ENCODE data around the gene RAB22A.
"Not testable (repeated sequence)": the region's sequence is repeated elsewhere in the genome, so short reads cannot be mapped to it uniquely, and the experiment has no call there.

RAB22A gene

GRCh38 chr20:58389968-58390658 lies 80.6 kb downstream of the RAB22A start:
- DNase-seq = no peak

DNA sequence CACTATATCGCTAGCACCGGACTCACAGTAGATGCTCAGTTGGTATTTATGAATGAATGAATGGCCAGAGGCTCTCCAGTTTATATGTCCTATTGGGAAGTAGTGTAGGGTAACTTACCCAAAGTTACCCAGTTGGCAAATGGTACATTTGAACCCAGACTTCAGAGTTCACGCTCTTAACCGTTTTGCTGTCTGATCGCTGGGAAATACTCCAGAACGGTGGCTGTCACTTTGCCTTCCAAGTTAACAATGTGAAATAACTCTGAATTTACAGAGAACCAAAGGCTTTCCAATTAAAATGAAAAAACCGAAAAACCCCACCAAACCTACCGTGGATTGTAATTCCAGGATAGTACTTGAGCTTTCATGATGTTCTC lies 81.1 kb downstream of the RAB22A start:
- DNase-seq = no peak

DNA sequence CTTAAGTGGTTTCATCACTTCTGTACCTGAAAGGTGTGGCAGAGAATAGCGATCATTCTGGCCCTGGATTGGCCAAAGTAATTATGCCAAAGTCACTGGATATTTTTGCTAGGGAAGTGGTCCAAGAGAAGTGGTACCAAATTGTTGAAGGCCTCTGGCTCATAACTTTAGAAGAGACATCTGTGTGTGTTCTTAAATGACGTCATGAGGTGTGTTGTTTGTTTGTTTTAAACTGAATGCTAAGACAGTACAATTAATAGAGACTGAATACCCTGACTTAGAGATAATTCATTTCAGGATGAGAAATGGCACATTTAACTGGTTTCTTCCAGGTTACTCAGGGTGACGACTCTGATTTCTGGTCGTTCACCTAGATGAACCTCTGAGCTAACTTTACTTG lies 82.8 kb downstream of the RAB22A start:
- DNase-seq = no peak

DNA sequence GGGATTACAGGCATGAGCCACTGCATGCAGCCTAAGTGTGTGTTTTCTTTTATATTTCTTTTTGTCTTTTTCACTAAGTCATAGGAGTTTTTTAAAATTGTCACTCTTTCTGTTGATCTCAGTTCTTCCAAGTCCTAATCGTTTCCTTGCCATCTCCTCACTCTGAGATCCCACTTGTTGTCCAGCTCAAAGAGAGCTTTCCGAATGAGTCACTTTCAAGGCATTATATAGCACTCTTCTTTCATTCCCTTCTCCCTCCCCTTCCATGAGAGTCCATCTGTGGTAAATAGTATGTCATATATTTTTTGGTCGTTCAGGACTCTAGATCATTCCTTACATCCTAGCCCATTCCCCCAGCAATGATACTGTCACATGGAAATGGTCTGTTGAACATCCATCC lies 83.8 kb downstream of the RAB22A start:
- no peak for DNase-seq

DNA sequence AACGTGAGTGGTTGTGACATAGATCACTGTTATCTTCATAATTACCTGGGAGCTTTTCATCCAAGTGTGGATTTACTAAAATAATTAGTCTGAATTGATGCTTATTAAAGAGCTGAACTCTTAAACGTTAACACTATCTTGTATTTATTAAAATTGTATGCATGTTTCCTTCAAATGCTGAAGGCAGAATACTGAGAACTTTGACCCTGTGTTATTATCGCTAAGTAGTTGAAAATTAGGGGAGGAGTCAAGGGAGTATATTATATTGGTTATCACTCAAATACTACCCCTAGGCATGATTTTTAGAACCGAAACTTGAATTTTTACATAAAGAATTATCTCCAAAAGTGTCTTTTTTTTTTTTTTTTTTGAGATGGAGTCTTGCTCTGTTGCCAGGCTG lies 85.3 kb downstream of the RAB22A start:
- no peak for DNase-seq

DNA sequence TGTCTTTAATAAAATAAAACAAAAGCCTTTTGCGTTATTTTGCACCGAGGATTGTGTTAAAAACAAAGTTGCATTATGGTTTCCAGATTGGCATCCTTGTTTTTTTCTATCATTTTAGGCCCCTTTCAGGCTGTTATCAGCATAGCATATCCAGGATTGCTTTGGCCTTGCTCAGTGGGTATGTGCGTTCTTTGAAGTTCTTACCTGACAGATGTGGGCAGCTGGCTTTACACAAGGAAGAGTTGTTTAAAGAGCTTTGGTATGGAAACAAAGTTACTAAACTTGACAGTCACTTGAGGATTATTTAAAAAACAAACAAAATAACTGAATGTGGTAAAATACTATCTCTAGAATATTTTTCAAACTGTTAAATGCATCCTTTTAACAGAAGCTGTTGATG lies 86.1 kb downstream of the RAB22A start:
- DNase-seq = no peak

DNA sequence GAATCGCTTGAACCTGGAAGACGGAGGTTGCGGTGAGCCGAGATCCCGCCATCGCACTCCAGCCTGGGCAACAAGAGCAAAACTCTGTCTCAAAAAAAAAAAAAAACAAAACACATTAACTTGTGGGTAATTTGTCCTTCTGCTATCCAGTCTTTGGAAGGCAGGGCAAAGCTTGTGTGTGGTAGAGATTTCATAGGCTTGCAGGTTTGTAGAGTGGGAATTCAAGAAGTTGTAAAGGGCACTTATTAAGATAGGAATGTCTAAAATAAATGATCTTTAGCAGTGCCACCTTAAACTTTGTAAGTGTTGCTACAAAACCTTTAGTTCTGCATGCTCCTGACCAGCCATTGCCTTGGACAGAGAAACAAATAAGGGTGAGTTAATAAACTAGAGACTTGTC lies 87.9 kb downstream of the RAB22A start:
- no peak for DNase-seq

DNA sequence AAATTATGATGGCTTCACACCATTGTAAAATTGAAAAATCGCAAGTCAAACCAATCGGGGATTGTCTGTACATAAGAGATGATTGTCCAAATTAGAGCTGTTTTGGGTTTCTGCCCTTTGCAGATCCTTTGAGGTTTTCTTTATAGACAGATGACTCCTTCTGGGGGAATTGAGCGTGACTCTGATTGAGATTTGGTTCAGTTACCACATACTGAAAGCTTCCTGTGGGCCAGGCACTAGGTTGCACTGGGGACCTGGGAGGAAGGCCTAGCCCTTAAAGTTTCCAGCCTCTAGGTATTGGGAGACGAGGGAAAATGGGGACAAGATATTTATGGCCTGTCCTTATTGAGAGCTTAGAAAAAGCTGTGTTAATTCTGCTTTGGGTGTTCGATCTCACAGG lies 88.7 kb downstream of the RAB22A start:
- DNase-seq = no peak

- no peak for DNase-seq
These were observed 90.4 kb downstream of the RAB22A start for GRCh38 chr20:58399926-58400325.

- DNase-seq = no peak
These were observed 91.6 kb downstream of the RAB22A start for GRCh38 chr20:58401162-58401561.

DNA sequence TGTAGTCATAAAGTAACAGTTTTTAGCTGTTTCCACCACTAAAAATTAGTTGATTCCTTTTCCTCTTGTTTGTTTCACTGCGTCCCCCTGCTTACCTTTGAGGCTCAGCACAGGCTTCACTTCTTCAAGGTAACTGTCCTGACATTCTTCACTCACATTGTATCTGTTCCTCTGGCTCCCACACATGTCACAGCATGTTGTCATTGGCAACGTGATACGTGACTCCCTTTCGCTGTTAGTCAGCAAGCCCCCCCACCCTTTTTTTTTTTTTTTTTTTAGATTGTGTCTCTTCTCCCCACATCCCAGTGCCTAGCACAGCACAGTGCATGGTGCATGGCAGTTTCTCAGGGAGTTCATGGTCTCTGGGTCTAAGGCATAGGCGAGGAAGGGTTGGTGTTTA lies 92.8 kb downstream of the RAB22A start:
- no peak for DNase-seq

DNA sequence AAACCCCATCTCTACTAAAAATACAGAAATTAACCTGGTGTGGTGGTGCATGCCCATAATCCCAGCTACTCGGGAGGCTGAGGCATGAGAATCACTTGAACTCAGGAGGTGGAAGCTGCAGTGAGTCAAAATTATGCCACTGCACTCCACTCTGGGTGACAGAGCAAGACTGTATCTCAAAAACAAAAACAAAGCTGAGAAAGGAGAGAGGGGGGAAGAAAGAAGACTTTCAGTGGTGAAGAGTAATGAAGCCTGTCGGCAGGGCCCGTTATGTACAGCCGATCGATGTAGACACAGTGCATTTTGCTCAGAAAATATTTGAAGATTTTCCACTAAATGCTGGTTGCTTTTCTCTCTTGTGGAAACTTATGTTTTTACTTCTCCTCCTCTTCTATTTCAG lies 93.3 kb downstream of the RAB22A start:
- DNase-seq = no peak

- DNase-seq = no peak
These were observed 93.8 kb downstream of the RAB22A start for GRCh38 chr20:58403272-58403671.

- DNase-seq = no peak
These were observed 96.2 kb downstream of the RAB22A start for GRCh38 chr20:58405504-58406291.

GRCh38 chr20:58406422-58407001 lies 97.0 kb downstream of the RAB22A start:
- no peak for DNase-seq

DNA sequence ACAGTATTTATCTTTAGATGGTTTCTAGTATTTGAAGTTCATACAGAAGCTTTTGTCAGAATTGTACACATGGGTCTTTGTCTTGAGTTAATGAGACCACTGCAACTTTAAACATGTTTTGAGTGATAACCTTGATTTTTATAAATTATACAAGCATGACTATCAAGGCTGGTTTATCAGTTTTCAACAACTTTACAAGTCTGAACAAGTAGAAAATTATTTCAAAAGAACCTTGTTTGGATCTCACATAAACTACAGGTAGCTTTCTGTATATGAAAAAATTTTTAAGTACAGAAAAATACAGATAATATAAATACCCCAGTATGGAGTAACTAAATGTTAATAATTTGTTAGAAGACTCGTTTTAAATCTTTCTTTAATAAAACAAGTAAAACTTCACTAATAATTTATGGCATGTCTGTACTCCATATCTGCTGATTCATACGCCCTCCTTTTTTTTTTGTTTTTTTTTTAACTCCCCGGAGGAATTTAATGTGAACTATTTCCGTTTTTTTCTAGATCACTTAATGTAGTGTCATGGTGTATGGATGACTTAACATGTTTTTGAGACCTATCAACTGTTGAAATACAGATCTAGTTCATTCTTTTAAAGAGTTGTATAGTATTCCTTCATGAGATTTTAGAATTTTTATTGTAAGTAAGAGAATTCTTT lies 97.8 kb downstream of the RAB22A start:
- DNase-seq = no peak

- no peak for DNase-seq
These were observed 98.5 kb downstream of the RAB22A start for GRCh38 chr20:58407966-58408557.

DNA sequence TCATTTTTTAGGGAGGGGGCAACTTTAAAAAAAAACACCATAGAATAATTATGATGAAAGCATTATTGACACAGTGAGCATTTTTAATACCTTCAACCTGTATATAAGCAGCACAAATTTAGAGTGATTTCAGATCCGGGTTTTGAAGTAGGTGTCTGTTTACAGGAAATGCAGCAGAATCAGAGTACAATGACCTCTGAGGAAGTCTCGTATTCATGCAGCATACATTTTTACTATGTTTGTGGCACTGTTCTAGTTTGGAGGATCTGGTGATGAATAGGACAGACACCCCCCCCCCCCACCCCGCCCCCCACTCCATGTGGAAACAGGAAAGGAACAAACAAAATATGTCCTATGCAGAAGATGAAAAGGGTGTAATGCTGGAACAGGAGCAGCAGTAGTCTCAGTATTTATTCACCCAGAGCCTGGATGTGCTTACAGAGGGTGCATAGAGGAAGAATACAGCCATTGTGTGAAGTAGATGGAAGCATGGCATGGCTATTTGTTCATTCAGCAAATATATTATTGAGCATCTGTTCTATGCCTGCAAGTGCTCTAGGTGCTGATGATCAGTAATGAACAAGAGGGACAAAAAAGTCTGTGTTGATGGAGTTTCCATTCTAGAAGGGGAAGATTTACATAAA lies 99.2 kb downstream of the RAB22A start:
- no peak for DNase-seq

DNA sequence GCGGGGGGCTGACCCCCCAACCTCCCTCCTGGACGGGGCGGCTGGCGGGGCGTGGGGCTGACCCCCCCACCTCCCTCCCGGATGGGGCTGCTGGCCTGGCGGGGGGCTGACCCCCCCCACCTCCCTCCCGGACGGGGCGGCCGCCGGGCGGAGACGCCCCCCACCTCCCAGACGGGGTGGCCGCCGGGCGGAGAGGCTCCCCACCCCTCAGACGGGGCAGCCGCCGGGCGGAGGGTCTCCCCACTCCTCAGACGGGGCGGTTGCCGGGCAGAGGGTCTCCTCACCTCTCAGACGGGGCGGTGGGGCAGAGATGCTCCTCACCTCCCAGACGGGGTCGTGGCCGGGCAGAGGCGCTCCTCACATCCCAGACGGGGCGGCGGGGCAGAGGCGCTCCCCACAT lies 104.7 kb downstream of the RAB22A start:
- not testable (repeated sequence) for DNase-seq

GRCh38 chr20:58414786-58415185 lies 105.3 kb downstream of the RAB22A start:
- not testable (repeated sequence) for DNase-seq

GRCh38 chr20:58416057-58416456 lies 106.5 kb downstream of the RAB22A start:
- no peak for DNase-seq

- DNase-seq = no peak
These were observed 107.3 kb downstream of the RAB22A start for GRCh38 chr20:58416835-58417234.
